Stimulated activated CD8-positive, alpha-beta memory T cell treated with anti-CD3 and anti-CD28 coated beads, Interleukin-4, amount 100 ng/mL, for 48 hours (primary cell): Measurements from ENCODE around the gene WASF1.
A peak's percentile ranks its signal among the peaks of the same experiment; 100 is the strongest.
"Not testable (repeated sequence)": the region's sequence is repeated elsewhere in the genome, so short reads cannot be mapped to it uniquely, and the experiment has no call there.

Experiments
- DNase-seq: peaks from one replicate; pipeline ENCODE4 v3.0.0-alpha.2; 2020

The WASF1 gene

GRCh38 chr6:110085285-110085684 lies 94.2 kb downstream of the WASF1 start:
- DNase-seq, result no peak

- no peak for DNase-seq
Measured at GRCh38 chr6:110083875-110084585, 95.4 kb downstream of the WASF1 start.

GRCh38 chr6:110075406-110075805 lies 104.1 kb downstream of the WASF1 start:
- no peak for DNase-seq

GRCh38 chr6:110073474-110073873 lies 106.0 kb downstream of the WASF1 start:
- DNase-seq, result not testable (repeated sequence)

- DNase-seq, result no peak
Measured at GRCh38 chr6:110068592-110068967, 110.9 kb downstream of the WASF1 start.

- DNase-seq, result no peak
Measured at GRCh38 chr6:110067837-110068591, 111.5 kb downstream of the WASF1 start.

- DNase-seq, result no peak
Measured at GRCh38 chr6:110064744-110065524, 114.5 kb downstream of the WASF1 start.

GRCh38 chr6:110063594-110064263 lies 115.7 kb downstream of the WASF1 start:
- DNase-seq, result peak; percentile 40

GRCh38 chr6:110055387-110055735 lies 124.1 kb downstream of the WASF1 start:
- DNase-seq, result no peak

- no peak for DNase-seq
Measured at GRCh38 chr6:110054664-110055386, 124.6 kb downstream of the WASF1 start.

GRCh38 chr6:110053395-110054240 lies 125.9 kb downstream of the WASF1 start:
- no peak for DNase-seq

- DNase-seq, result no peak
Measured at GRCh38 chr6:110050440-110050813, 129.0 kb downstream of the WASF1 start.
